GM18511 (cell line): ENCODE results near the gene PLEKHO2.

ENCODE experiments used
- ATAC-seq: cut with Tn5 transposase; IDR thresholded peaks from one replicate; pipeline ENCODE4 v1.9.1; 2021; ENCODE audit warnings: mild to moderate bottlenecking, moderate library complexity; ENCODE audit not compliant: unreplicated experiment

Gene PLEKHO2

DNA sequence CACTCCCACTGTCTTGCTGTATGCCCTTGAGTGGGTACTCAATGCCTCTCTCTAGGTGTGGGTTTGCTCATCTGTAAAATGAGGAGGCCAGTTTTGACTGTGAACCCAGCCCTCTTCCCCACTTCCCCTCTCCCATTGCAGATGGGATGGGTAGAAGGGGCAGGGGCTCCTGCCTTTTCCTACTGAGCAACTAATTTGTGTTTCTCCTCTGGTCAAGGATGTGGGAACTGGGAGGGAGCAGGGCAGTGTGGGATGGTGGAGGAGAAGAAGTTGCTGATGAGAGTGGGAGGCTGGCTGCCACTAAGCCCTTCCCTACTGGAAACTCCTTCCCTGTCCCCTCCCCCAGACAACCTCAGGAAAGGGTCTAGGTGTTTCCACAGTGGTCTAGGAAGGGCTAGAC, 49.8 kb downstream of the PLEKHO2 start:
- no peak for ATAC-seq

DNA sequence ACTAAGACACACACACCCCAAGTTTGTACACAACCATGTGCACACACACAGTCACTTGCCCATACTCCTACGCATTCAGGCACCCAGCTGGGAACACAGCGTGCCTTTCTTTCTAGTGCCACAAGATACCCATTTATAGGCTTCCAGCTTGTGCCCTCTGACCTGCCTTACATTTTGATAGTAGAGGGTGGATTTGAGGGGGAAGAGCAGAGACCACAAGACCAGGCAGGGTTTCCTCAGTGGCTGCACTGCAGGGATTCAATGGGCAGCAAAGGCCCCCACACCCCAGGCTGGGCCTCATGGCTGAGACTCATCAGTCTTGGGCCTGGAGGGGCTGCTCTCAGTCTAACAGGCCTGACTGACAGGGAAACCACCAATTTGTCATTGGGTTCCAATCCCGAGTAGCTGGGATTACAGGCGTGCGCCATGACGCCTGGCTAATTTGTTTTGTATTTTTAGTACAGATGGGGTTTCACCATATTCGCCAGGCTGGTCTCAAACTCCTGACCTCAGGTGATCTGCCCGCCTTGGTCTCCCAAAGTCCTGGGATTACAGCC, 51.2 kb downstream of the PLEKHO2 start:
- no peak for ATAC-seq

DNA sequence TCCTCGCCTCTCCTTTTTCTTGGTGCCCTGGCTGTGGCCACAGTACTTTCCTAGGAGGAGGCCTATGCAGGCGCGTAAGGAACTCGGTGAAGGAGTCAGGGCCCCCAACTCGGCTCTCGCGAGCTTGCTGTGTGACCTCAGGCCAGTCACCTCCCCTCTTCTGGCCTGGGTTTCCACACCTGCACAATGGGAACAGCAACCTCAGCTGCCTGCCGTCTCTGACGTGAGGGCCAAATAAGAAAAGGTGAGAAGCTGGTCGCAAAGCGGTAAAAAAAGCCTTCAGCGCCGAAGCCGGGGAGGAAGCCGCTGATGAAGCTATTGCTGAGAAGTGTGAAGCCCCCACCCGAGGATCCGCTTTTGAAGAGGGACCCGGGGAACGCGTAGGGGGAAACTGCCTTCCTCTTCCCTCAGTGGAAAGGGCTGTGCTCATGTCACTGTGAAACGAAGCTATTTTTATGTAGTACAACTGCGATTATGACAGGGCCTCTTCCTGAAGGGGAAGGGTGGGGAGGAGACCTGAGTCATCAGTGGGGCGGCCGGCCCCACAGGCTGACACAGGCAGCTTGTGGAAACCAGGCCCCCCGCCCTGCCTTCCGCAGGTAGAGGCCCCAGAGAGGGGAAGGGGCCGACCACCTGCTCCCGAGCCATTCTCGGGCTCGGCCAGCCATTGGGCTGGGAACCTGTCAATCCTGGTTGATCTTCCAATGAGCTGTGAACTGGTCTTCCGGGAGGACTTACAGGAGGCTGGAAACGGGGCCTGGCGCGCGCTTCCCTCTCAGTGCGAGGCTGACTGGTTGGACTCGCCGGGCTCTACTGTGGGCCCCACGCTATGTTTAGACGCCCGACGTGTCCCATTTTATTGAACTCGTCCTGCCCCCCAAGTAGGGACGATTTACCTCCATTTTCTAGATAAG, 52.0 kb downstream of the PLEKHO2 start:
- peak; percentile 67 for ATAC-seq

DNA sequence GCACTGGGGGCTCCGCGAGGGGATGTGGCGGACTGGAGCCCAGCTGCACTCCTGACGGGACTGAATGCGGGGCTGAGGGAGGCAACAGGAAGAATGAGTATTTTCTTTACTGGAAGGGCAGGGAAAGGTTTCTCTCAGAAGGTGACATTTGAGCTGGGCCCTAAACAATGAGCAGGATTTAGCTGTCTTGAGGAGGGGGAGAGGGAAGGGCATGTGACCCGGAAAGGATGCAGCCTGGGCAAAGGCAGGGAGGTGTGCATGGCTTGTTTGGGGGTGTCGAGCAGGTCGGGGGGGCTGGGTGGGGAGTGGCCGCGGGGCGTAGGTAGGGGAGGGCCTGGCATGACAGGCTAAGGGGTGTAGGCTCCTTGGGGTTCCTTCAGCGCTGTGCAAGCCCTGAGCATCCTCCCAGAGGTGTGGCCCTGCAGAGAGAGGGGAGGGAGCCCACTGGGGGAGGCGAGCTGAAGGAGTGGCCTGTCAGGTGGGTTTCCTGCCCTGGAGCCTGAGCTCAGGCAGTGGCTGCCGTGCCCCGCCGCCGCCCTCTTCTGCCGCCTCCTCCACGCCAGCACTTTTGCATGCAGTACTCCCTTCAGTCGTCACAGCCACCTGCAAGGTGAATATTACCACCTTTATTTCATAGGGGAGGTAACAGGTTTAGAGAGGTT, 52.8 kb downstream of the PLEKHO2 start:
- ATAC-seq = peak; percentile 48

DNA sequence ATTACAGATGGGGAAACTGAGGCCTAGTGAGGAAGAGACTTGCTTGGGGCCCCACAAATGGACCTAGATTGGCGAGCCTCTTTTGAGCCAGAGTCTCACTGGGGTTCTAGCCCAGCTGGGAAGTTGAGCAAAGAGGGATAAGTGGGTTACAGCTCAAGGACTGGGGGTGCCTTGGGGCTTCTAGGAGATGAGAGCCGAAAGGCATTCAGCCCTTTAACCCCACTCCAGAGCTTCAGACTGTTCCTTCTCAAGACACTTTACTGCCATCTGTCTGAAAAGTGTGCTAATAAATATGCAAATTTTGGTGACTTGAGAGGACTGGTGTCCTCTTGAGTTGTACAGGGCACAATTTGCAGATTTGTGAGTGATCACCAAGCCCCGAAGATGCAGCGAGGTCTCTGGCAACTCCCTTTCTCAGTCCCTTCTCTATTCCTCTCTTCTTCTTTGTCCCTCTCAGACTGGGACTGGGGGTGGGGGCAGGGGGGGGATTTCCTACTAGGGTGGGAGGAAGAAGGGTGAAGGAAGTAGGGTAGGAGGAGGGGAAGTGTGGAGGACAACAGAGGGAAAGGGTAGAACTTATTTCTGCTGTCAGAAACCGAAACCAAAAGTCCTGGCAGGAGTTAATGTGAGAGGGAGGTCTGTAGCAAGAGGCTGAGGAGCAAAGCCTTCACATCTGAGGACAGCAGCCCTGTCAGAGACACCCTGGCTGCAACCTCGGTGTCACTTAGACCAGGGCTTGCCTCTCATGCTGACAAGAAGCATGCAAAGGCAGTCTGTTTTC, 53.8 kb downstream of the PLEKHO2 start:
- peak; percentile 24 for ATAC-seq

DNA sequence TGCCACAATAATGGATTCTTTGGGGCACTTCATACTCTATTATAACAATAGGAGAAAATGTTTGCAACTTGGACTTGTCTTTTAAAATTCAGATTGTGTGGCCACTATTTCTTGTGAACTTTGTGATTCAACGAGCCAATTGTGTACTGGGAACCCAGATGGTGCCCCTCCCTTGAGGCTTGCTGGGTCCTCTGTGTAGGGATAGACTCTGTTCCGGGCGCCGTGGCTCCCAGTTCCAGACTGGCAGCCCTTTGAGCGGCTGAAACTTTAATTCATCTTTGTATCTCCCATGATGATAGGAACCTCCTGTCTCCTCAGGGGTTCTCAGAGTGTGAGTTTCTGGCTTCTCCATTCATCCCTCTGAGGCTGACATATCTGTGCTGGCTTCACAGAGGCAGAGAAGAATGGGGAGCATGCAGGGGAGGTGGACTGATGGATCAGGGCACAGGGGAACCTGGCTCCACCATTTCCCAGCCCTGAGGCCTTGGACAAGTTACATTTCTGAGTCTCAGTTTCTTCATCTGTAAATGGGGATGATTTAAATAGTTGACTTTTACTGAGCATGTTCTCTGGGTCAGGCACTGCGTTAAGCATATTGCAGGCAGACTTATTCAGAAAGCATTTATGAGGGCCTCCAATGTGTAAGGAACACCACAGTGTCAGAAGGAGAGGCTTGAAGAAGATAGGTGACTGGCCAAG, 54.8 kb downstream of the PLEKHO2 start:
- ATAC-seq = no peak

DNA sequence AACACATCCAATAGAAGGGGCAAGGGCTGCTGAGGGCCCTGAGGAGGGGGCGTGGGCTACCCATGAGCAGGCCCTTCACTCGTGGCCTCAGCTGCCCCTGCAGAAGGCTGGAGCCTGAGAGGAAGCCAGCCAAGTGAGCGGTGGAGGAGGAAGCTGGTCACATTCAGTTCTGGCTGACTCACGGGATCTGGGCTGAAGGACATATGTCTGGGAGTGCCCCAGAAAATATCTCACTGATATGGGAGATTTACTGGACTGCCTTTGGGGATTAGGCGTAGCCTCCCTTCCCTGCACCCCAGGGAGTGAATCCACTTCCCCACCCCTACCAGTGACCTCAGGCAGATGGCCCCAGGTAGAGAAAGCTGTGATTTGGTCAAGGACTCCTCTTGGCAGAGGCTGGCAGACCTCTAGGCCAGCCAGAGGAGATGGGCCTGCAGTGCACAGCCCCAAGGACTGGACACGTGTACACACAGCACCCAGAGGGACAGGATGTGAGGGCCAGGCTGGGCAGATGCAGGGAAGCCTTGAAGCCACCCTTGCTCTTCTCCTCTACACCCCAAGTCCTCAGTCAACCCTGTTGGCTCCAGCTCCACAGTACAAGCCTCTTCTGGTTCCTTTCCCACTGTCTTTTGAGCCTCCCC, 55.8 kb downstream of the PLEKHO2 start:
- ATAC-seq = no peak

DNA sequence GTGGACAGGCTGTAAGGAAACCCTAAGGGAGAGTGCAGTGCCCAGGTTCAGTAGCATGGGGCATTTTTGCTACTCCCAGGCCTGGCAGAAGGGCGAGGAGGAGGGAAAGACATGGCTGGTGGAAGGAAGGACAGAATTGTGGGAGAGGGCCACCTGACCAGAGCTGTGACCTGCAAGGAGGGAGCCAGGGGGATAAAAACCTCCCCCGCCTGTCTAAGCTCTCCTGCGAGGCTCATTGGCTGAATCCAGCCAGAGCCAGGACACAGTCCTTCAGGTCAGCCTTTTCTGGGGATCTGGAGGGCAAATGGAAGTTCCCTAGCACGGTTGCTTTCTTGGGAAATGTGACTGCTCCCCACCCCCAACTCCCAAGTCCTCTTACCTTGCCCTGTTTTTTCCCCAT, 56.7 kb downstream of the PLEKHO2 start:
- ATAC-seq = no peak

DNA sequence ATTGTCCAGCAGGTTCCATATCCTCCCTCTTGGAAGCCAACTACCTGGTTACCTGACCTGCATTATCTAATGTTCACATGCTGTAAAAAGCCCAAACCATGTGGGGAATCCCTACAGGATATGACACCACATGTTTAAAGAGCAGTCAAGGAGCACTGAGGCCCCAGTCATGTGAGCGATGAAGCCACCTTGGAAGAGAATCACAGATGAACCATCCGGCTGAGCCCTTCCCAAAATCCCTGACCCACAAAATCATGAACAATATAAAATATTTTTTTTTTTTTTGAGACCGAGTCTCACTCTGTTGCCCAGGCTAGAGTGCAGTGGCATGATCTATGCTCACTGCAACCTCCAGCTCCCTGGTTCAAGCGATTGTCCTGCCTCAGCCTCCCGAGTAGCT, 59.4 kb downstream of the PLEKHO2 start:
- no peak for ATAC-seq

DNA sequence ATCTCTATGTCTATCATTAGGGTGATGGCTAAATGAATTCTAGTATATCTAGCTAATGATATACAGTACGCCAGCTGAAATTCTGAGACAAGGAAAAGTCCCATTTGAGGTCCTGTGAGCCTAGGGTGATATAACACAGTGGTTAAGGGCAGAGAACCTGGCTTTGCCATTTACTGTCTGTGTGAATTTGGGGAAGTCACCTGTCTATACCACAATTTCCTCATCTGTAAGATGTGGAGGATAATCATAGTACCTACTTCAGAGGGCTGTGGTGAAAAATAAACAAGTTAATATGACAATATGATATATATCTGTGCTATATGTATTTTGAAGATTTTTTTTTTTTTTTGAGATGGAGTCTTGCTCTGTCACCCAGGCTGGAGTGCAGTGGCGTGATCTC, 60.2 kb downstream of the PLEKHO2 start:
- ATAC-seq = no peak

DNA sequence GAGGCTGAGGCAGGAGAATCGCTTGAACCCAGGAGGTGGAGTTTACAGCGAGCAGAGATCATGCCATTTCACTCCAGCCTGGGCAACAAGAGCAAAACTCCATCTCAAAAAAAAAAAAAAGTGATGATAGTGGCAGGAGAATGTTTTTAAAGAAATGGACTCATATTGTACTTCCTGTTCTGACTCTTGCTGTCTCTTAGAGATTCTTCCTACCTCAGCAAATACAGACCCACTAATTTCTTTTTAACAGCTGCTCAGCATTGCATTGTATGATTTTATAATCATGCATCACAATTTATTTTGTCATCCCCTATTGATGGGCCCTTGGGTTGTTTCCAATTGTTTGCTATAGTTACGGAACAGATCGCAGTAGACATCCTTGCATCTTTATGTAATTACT, 61.1 kb downstream of the PLEKHO2 start:
- ATAC-seq = no peak

DNA sequence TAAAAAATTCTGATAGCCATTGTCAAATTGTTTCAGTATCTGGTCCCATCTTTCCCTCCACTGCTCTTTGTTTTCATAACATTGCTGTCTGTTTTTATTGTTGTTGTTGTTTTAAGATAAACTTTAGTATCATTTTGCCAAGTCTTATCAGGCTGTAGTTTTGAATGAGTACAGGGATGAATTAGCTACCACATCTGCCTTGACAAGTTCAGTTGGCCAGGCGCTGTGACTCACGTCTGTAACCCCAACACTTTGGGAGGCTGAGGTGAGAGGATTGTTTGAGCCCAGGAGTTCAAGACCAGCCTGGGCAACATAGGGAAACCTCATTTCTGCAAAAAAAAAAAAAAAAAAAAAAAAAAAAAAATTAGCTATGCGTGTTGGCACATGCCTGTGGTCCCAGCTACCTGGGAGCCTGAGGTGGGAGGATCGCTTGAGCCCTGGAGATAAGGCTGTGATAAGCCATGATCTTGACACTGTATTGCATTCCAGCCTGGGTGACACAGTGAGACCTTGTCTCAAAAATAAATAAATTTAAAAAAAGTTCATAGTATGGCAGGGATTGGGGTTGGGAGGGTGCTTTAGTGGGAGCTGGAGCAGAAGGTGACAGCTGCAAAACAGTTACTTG, 61.7 kb downstream of the PLEKHO2 start:
- no peak for ATAC-seq

DNA sequence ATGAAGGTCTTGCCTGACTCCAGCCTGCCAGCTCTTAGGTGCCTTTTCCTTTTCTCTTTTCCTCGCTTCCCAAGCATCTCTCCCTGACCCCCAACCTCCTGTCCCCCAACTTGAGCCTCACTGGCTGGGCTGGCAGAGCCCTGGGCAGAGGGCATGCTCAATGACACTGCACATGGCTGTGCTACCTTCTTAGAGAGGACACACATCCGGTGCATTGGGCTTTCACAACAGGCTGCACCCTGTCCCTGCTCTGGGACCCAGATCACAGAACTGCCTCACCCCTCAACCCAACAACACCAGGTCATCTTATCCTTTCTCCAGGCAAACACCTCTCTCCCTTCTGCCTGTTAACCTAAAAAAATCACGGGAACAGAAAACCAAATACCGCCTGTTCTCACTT, 62.5 kb downstream of the PLEKHO2 start:
- ATAC-seq = no peak

DNA sequence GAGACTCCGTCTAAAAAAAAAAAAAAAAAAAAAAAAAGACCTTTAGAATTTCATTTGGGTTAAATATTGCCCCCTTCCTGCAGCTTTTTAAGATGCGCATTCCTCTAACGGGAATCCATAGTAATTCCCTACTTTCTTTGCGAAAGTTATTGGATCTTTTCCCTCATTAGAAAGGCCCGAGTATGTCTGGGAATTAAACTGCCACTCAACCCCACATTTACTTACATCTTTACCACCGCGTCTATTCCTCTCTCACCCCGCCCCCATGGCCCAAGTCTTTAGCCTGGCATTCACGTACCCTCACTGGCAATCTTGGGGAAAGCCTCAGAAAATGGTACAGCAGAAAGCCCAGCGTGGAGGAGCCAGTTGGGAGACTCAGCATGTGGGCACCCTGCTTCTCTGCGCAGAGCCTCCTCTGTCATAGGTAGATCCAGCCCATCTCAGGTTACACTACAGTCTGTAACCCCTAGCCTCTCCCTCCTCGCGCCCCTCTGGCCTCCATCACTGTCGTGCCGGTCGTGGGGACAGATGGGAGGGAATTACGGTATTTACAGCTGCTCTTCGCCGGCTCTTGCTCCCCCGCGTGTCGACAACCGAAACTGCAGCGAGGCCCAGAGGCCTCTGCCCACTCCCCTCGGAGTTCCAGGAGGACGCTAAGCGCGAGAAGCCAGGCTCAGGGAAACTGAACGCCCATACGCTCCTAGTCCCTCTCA, 63.6 kb downstream of the PLEKHO2 start:
- peak; percentile 56 for ATAC-seq

DNA sequence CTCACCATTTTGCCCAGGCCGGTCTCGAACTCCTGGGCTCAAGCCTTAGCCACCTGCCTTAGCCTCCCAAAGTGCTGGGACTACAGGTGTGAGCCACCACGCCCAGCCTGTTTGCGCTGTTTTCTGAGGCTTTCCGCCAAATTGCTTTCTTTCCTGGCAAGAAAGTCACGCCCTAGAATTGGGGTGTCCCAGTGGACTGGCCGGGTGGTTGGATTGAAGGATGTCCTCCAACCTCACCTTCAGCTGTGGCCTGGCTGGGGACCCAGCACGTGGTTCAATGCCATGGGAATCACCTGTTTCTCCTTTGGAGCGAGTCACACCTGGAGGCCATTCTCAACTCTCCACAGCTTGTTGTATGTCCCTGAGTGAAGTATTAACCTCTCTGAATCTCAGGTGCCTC, 64.2 kb downstream of the PLEKHO2 start:
- no peak for ATAC-seq

DNA sequence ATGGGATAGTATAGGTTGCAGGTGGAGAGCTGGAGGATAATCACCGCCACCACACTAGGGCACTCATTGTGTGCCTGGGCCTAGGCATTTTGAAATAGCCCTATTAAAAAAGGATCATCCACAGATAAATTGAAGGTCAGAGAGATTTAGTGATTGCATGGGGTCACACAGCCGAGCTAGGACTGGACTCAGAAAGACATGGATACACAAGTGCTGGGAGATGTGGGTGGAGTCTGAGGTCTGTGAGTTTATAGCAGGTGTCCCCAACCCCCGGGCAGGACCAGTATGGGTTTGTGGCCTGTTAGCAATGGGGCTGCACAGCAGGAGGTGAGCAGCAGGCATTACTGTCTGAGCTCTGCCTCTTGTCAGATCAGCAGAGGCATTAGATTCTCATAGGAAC, 64.7 kb downstream of the PLEKHO2 start:
- ATAC-seq = no peak

DNA sequence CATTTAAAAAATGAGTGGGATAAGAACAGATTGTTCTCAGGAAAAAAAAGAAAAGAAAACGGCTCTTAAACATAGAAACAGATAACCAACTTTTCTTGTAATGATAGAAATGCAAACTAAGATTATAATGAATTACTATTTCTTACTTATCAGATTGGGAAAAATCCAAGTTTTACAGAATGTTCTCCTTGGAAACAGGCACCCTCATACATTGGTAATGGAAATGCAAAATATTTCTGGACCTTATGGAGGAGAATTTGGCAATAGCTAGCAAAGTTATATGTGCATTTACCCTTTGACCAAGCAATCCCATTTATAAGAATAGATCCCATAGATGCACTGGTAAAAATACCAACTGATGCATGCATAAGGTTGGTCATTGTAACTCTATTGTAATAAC, 66.3 kb downstream of the PLEKHO2 start:
- no peak for ATAC-seq

DNA sequence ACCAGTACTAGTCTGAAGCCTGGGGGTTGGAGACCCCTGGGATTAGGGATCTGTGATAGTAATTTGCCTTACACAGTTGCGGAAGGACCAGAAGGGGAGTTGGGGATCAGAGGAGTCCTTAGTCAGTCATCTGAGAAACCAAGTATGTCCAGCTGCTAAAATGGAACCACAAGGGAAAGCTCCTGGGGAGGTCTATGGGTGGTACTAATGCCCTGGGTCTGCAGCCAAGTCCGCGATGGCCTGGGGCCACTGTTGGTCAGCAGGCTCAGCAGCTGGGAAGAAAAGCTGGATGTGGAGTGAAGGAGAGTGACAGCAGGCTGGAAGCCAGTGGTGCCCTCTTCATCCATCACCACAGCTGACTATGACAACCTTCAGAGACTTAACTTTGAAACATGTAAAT, 67.8 kb downstream of the PLEKHO2 start:
- no peak for ATAC-seq
